Heart right ventricle (tissue), 16 donors: ENCODE measurements around the gene SEMA3A. TPM values are rescaled to one million over a fixed set of nuclear protein-coding genes. Genes with fewer than 3 reads are reported as not detected.

Experiments used
- ATAC-seq, 8 donors: fragments of 200-7000 bp; cut with Tn5 transposase; one replicate each; pipeline ENCODE4 v1.9.1; 2020; ENCODE audit warnings: mild to moderate bottlenecking in 8 of 8, moderate library complexity in 8 of 8, moderate number of reproducible peaks in 1 of 8
- DNase-seq, 2 donors: peaks; one replicate each; pipeline ENCODE4 v3.0.0-alpha.2; 2020
- H3K27ac ChIP-seq, 10 donors: fragments of 200-600 bp; sonication (generic) in 2 of 10; one replicate each; pipeline versions ENCODE4 v1.5.0 to v1.8.0; 2020 to 2022; ENCODE audit warnings: mild to moderate bottlenecking in 3 of 10
- H3K27me3 ChIP-seq, 7 donors: fragments of 200-600 bp; one replicate each; pipeline ENCODE4 v1.8.0; 2021 to 2022; ENCODE audit warnings: mild to moderate bottlenecking in 2 of 7
- H3K36me3 ChIP-seq, 9 donors: fragments of 200-600 bp; sonication (generic) in 1 of 9; one replicate each; pipeline versions ENCODE4 v1.5.0 to v1.8.0; 2020 to 2022; ENCODE audit warnings: mild to moderate bottlenecking in 2 of 9
- H3K4me1 ChIP-seq, 9 donors: fragments of 200-600 bp; sonication (generic) in 1 of 9; one replicate each; pipeline versions ENCODE4 v1.5.0 to v1.8.0; 2020 to 2022; ENCODE audit warnings: mild to moderate bottlenecking in 4 of 9
- H3K4me3 ChIP-seq, 10 donors: fragments of 200-600 bp; sonication (generic) in 2 of 10; one replicate each; pipeline versions ENCODE4 v1.5.0 to v1.8.0; 2020 to 2022; ENCODE audit warnings: mild to moderate bottlenecking in 7 of 10, moderate library complexity in 2 of 10
- H3K9me3 ChIP-seq, 11 donors: fragments of 200-600 bp in 10 of 11; sonication (generic) in 2 of 11; one replicate each; pipeline versions ENCODE4 v1.5.0 to v1.8.0; 2013 to 2022; ENCODE audit warnings: mild to moderate bottlenecking in 2 of 11, control low read depth in 1 of 11, moderate library complexity in 1 of 11
- WGBS, 2 donors: extraction: QIAGEN DNeasy Blood & Tissue Kit; methylation state at CpG; one replicate each; pipeline ENCODE4 v1.1.7; 2013; ENCODE audit warnings: inconsistent platforms in 1 of 2; 5-methylcytosine and 5-hydroxymethylcytosine counted together
- intact Hi-C, 10 donors: fragments of 100-400 bp; cut with DNase I; formaldehyde crosslinking; loops; one replicate each; pipeline versions ENCODE4 v1.11.1 to v1.14.2; 2022
- polyA plus RNA-seq, 2 donors: library from polyadenylated mRNA; stranded (reverse); fragments of 200-250 nt; gene quantifications; one replicate each; pipeline ENCODE4 v1.2.3, GENCODE V29; 2013
- total RNA-seq, 10 donors: library from RNA; stranded (reverse); fragmentation: NEBNext Ultra II Directional in 3 of 10; extraction: Animal tissue kit (Norgen Biotek cat#: 25700) in 3 of 10; gene quantifications; one replicate each; pipeline versions ENCODE4 v1.2.1 to v1.2.4, GENCODE V29; 2021 to 2023
- TF ChIP-seq, protein P1 (sequence below), 9 donors: fragments of 200-600 bp; sonication (generic) in 2 of 9; IDR thresholded peaks; one replicate each; pipeline versions ENCODE4 v1.5.0 to v1.8.0; 2021 to 2022; ENCODE audit warnings: antibody characterized with exemption in 9 of 9, mild to moderate bottlenecking in 5 of 9, moderate library complexity in 1 of 9
- donor health status: Arrhythmogenic right ventricular cardiomyopathy.
- donor health status: ischemic (EF 13 %, LVEDD 7.1; RV severe dilation, severe dysfunction).
- donor health status: healthy with polysubstance abuse.
- donor health status: DM: no; HTN: yes; CAD: no.
- donor health status: DM: no; HTN: no; CAD: no.
- donor health status: ischemic (EF 25% LVEDD 6.9; RV normal size, moderate dysfunction).
- donor health status: ischemic (EF 25% LVEDD 5.7; RV mildly dilated, moderate dysfunction).
- donor health status: healthy.
- donor health status: DM: yes; HTN: yes; CAD: no.
- donor health status: Ischemic cardiomyopathy.
- donor health status: ischemic (EF 35%, LVEDD 5.7; RV mildly dilated, moderate dysfunction).
- donor health status: nonischemic (EF 11% LVEDD 7.7; RV severe dilation, severe dysfunction).
- donor health status: DM: yes; HTN: yes; CAD: no.
- donor health status: PGD.
- donor health status: ischemic (EF 29% LVEDD 5.4; RV normal size, mild dysfunction).
- donor health status: nonischemic (EF 23%, LVEDD 6.1; RV moderate dilation, normal function).

The SEMA3A gene
- total and polyA plus RNA-seq, 12 donors: 0.19 to 5.3 (median 1.5) TPM

DNA sequence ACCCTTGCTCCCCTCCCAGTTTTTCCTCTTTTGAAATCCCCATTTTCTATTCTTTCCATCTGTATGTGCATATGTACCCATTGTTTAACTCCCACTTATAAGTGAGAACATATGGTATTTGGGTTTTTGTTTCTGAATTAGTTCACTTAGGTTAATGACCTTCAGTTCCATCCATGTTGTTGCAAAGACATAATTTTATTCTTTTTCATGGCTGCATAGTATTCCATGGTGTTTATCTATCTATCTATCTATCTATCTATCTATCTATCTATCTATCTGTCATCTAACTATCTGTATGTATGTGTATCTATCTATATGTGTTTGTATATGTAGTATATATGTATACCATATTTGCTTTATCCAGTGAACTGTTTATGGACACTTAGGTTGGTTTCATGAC is 281.4 kb downstream of the SEMA3A start:
- Histone ChIP-seq H3K9me3 (peaks cover 0 to 8% (median 0%) of the 10 kb centered on the region in 11 donors), H3K4me1 (no peaks in the 10 kb centered on the region), H3K27me3 (no peaks in the 10 kb centered on the region), H3K27ac (no peak overlapping the region), H3K4me3 (no peak overlapping the region), H3K36me3 (no peaks in the 10 kb centered on the region)
- TF ChIP-seq, protein P1, sequence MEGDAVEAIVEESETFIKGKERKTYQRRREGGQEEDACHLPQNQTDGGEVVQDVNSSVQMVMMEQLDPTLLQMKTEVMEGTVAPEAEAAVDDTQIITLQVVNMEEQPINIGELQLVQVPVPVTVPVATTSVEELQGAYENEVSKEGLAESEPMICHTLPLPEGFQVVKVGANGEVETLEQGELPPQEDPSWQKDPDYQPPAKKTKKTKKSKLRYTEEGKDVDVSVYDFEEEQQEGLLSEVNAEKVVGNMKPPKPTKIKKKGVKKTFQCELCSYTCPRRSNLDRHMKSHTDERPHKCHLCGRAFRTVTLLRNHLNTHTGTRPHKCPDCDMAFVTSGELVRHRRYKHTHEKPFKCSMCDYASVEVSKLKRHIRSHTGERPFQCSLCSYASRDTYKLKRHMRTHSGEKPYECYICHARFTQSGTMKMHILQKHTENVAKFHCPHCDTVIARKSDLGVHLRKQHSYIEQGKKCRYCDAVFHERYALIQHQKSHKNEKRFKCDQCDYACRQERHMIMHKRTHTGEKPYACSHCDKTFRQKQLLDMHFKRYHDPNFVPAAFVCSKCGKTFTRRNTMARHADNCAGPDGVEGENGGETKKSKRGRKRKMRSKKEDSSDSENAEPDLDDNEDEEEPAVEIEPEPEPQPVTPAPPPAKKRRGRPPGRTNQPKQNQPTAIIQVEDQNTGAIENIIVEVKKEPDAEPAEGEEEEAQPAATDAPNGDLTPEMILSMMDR (IDR thresholded peaks at IDR 0.05): no peak
- DNase-seq (no peak), ATAC-seq (no peak)
- intact Hi-C loops: no loop called here

DNA sequence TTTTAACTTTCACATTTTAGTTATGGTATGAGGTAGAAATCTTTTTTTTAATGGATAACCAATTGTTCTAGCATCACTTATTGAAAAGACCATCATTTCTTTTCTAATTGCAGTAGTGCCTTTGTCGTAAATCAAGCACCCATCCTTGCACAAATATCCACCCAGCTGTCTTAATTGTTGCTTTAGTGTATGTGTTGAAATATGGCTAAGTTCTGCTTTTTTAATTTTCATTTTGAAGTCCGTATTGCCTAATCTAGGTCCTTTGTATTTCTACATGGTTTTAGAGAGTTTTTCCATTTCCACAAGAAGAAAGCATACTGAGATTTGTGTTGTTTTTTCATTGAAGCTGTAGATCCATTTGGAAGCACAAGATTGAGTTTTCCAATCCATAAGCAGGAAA is 286.1 kb downstream of the SEMA3A start:
- Histone ChIP-seq H3K4me3 (no peak overlapping the region), H3K9me3 (peaks cover 0 to 7% (median 0%) of the 10 kb centered on the region in 11 donors), H3K4me1 (no peaks in the 10 kb centered on the region), H3K36me3 (no peaks in the 10 kb centered on the region), H3K27ac (no peak overlapping the region), H3K27me3 (no peaks in the 10 kb centered on the region)
- TF ChIP-seq, protein P1 (IDR thresholded peaks at IDR 0.05): no peak
- no peak for DNase-seq
- intact Hi-C loops: loop anchor here in 1 of 10 donors (10.0 kb wide), 1 partner anchor 474 kb away; no protein-coding TSS in a partner anchor
- 83 to 92% methylated on average over 2 of the region's 2 CpGs for WGBS, 2 donors
- no peak for ATAC-seq
